Natural killer cell (primary cell): ENCODE data around the gene MBD6. TPM values are rescaled to one million over a fixed set of nuclear protein-coding genes. Genes with fewer than 3 reads are reported as not detected.
"Not testable (repeated sequence)": the region's sequence is repeated elsewhere in the genome, so short reads cannot be mapped to it uniquely, and the experiment has no call there.

Experiments used
- ATAC-seq, 3 donors: fragments of 150-1000 bp in 2 of 3; fragments of 200-7000 bp in 1 of 3; cut with Tn5 transposase; 1 replicate in 1 of 3; 2 replicates in 2 of 3; pipeline ENCODE4 v1.10.0; 2021; ENCODE audit warnings: mild to moderate bottlenecking in 2 of 3, moderate library complexity in 2 of 3
- DNase-seq, 2 donors: peaks; one replicate each; pipeline versions ENCODE4 v3.0.0 to v3.0.0-alpha.2; 2013 to 2021; ENCODE audit warnings: mixed read lengths in 1 of 2
- H3K27ac ChIP-seq: one replicate; pipeline ENCODE4 v1.5.1; 2013; ENCODE audit warnings: mild to moderate bottlenecking, low read length
- H3K27me3 ChIP-seq: one replicate; pipeline ENCODE4 v1.6.1; 2013; ENCODE audit warnings: low read length; ENCODE audit not compliant: control insufficient read depth, insufficient read depth
- H3K36me3 ChIP-seq: one replicate; pipeline ENCODE4 v1.6.1; 2013; ENCODE audit warnings: low read length; ENCODE audit not compliant: control insufficient read depth, insufficient read depth
- H3K4me1 ChIP-seq: one replicate; pipeline ENCODE4 v1.6.1; 2013; ENCODE audit warnings: low read length; ENCODE audit not compliant: control insufficient read depth, insufficient read depth
- H3K4me3 ChIP-seq: one replicate; pipeline ENCODE4 v1.5.1; 2013; ENCODE audit warnings: low read length
- H3K9me3 ChIP-seq: one replicate; pipeline ENCODE4 v1.6.1; 2013; ENCODE audit warnings: low read length; ENCODE audit not compliant: control insufficient read depth, insufficient read depth
- H3K27ac Mint-ChIP-seq, 2 donors: one replicate each; pipeline ENCODE4 v1.8.0; 2022; ENCODE audit warnings: mild to moderate bottlenecking in 2 of 2, mixed read lengths in 2 of 2, moderate library complexity in 1 of 2
- H3K27me3 Mint-ChIP-seq, 2 donors: one replicate each; pipeline ENCODE4 v1.8.0; 2022; ENCODE audit warnings: low read depth in 2 of 2, mixed read lengths in 2 of 2
- H3K36me3 Mint-ChIP-seq: one replicate; pipeline ENCODE4 v1.8.0; 2022; ENCODE audit warnings: mixed read lengths
- H3K4me1 Mint-ChIP-seq, 2 donors: one replicate each; pipeline ENCODE4 v1.8.0; 2022; ENCODE audit warnings: mixed read lengths in 2 of 2
- H3K4me3 Mint-ChIP-seq: one replicate; pipeline ENCODE4 v1.8.0; 2022; ENCODE audit warnings: mild to moderate bottlenecking, moderate library complexity, mixed read lengths
- H3K9me3 Mint-ChIP-seq, 2 donors: one replicate each; pipeline ENCODE4 v1.8.0; 2022; ENCODE audit warnings: mixed read lengths in 2 of 2
- CTCF ChIP-seq: fragments of 200-600 bp; IDR thresholded peaks from one replicate; pipeline ENCODE4 v1.8.0; 2022; ENCODE audit warnings: antibody characterized with exemption
- WGBS: methylation state at CpG from one replicate; pipeline ENCODE4 v1.1.7; 2013; ENCODE audit warnings: missing lambda C conversion rate; ENCODE audit not compliant: insufficient coverage; 5-methylcytosine and 5-hydroxymethylcytosine counted together
- intact Hi-C: fragments of 100-400 bp; cut with micrococcal nuclease; formaldehyde crosslinking; loops from one replicate; pipeline ENCODE4 v1.14.2; 2022
- total RNA-seq, 4 donors: library from RNA; stranded (reverse); fragments of 120-200 nt in 1 of 4; gene quantifications; one replicate each; pipeline versions ENCODE4 v1.2.3 to v1.2.4, GENCODE V29; 2013 to 2022

The MBD6 gene
- total RNA-seq, 3 donors from 2014 or later (not counting 1 experiment from before 2014, with no cell fraction given) = 130 to 142 (median 139) TPM

- ATAC-seq = no peak
- H3K27ac ChIP-seq = no peak overlapping the region
- H3K4me3 Mint-ChIP-seq = no peak overlapping the region
- no peaks in the 10 kb centered on the region for H3K9me3 ChIP-seq
- intact Hi-C loops = no loop called here
- no peak for DNase-seq
- peaks cover 3% of the 10 kb centered on the region for H3K27me3 ChIP-seq
- no peaks in the 10 kb centered on the region for H3K4me1 Mint-ChIP-seq
- peaks cover 17 to 22% of the 10 kb centered on the region in 2 donors for H3K27me3 Mint-ChIP-seq
- H3K27ac Mint-ChIP-seq = no peak overlapping the region
- no peaks in the 10 kb centered on the region for H3K36me3 ChIP-seq
- H3K9me3 Mint-ChIP-seq = no peaks in the 10 kb centered on the region
- H3K4me1 ChIP-seq = no peaks in the 10 kb centered on the region
- no peaks in the 10 kb centered on the region for H3K36me3 Mint-ChIP-seq
- whole genome bisulfite sequencing = 96% methylated on average over 4 of the region's 4 CpGs
- TF ChIP-seq CTCF = no peak
- H3K4me3 ChIP-seq = no peak overlapping the region
Observed at GRCh38 chr12:57558864-57559263, 36.2 kb downstream of the MBD6 start.

GRCh38 chr12:57560516-57560915, 37.9 kb downstream of the MBD6 start:
- Histone ChIP-seq H3K4me1 (no peaks in the 10 kb centered on the region), H3K4me3 (no peak overlapping the region), H3K9me3 (no peaks in the 10 kb centered on the region), H3K36me3 (no peaks in the 10 kb centered on the region), H3K27me3 (peaks cover 3% of the 10 kb centered on the region), H3K27ac (no peak overlapping the region)
- H3K4me1 Mint-ChIP-seq = no peaks in the 10 kb centered on the region
- ATAC-seq (no peak), DNase-seq (no peak)
- WGBS = 96% methylated on average over 2 of the region's 2 CpGs
- intact Hi-C loops = no loop called here
- H3K9me3 Mint-ChIP-seq = no peaks in the 10 kb centered on the region
- no peak overlapping the region for H3K4me3 Mint-ChIP-seq
- no peaks in the 10 kb centered on the region for H3K36me3 Mint-ChIP-seq
- no peak overlapping the region for H3K27ac Mint-ChIP-seq
- peaks cover 28 to 29% of the 10 kb centered on the region in 2 donors for H3K27me3 Mint-ChIP-seq
- TF ChIP-seq CTCF = no peak

- H3K4me1 ChIP-seq, H3K36me3 ChIP-seq, H3K4me3 ChIP-seq, H3K36me3 Mint-ChIP-seq, H3K27ac ChIP-seq, ATAC-seq, intact Hi-C loops, H3K4me3 Mint-ChIP-seq, DNase-seq, H3K4me1 Mint-ChIP-seq, H3K27ac Mint-ChIP-seq, H3K27me3 ChIP-seq, H3K9me3 Mint-ChIP-seq, H3K9me3 ChIP-seq: not testable (repeated sequence)
- WGBS = 67% methylated on average over 1 of the region's 1 CpG
- H3K27me3 Mint-ChIP-seq = peaks cover 28 to 29% of the 10 kb centered on the region in 2 donors
Observed at GRCh38 chr12:57561117-57561516, 38.5 kb downstream of the MBD6 start.

GRCh38 chr12:57563358-57563757, 40.7 kb downstream of the MBD6 start:
- WGBS = 27% methylated on average over 4 of the region's 4 CpGs
- ATAC-seq = no peak
- Mint-ChIP-seq H3K27ac (no peak overlapping the region), H3K27me3 (peaks cover 25 to 28% of the 10 kb centered on the region in 2 donors), H3K4me1 (no peaks in the 10 kb centered on the region), H3K4me3 (no peak overlapping the region), H3K9me3 (no peaks in the 10 kb centered on the region), H3K36me3 (no peaks in the 10 kb centered on the region)
- H3K27ac ChIP-seq = no peak overlapping the region
- H3K9me3 ChIP-seq = no peaks in the 10 kb centered on the region
- TF ChIP-seq CTCF = no peak
- H3K4me1 ChIP-seq = no peaks in the 10 kb centered on the region
- no peaks in the 10 kb centered on the region for H3K36me3 ChIP-seq
- H3K27me3 ChIP-seq = peaks cover 3% of the 10 kb centered on the region
- H3K4me3 ChIP-seq = no peak overlapping the region
- no peak for DNase-seq
- intact Hi-C loops = no loop called here
